RWPE2 (cell line): ENCODE data around the gene FBXO41.
A peak's percentile ranks its signal among the peaks of the same experiment; 100 is the strongest.

Experiments used
- ATAC-seq: fragments of 200-7000 bp; cut with Tn5 transposase; 3 replicates; pipeline ENCODE4 v1.9.1; 2021; ENCODE audit warnings: low read depth
- DNase-seq: peaks from one replicate; pipeline ENCODE4 v3.0.0-alpha.2; 2020; ENCODE audit warnings: low spot score
- H3K27ac ChIP-seq: fragments of 450-650 bp; 2 replicates; pipeline ENCODE4 v1.5.1; 2017; ENCODE audit warnings: mild to moderate bottlenecking; ENCODE audit not compliant: poor library complexity, severe bottlenecking
- H3K27me3 ChIP-seq: fragments of 250-450 bp; sonication (Bioruptor Pico); 2 replicates; pipeline ENCODE4 v1.5.1; 2021; ENCODE audit warnings: mild to moderate bottlenecking, moderate library complexity; ENCODE audit not compliant: insufficient read depth, poor library complexity, severe bottlenecking
- H3K36me3 ChIP-seq: fragments of 250-450 bp; sonication (Bioruptor Pico); 2 replicates; pipeline ENCODE4 v1.5.1; 2020; ENCODE audit warnings: low read depth, mild to moderate bottlenecking, moderate library complexity
- H3K4me1 ChIP-seq: fragments of 250-450 bp; sonication (Bioruptor Pico); 2 replicates; pipeline ENCODE4 v1.5.1; 2021; ENCODE audit warnings: mild to moderate bottlenecking, moderate library complexity; ENCODE audit not compliant: insufficient read depth, poor library complexity, severe bottlenecking
- H3K4me3 ChIP-seq: fragments of 250-450 bp; sonication (Bioruptor Pico); 2 replicates; pipeline ENCODE4 v1.5.1; 2021; ENCODE audit warnings: mild to moderate bottlenecking, moderate library complexity; ENCODE audit not compliant: severe bottlenecking
- H3K9me3 ChIP-seq: fragments of 250-450 bp; sonication (Bioruptor Pico); 2 replicates; pipeline ENCODE4 v1.5.1; 2021; ENCODE audit warnings: mild to moderate bottlenecking, moderate library complexity; ENCODE audit not compliant: severe bottlenecking
- TF ChIP-seq, protein P1 (sequence below): fragments of 450-650 bp; IDR thresholded peaks from one replicate; pipeline ENCODE4 v1.5.1; 2017; ENCODE audit warnings: mild to moderate bottlenecking, moderate library complexity; ENCODE audit not compliant: poor library complexity, severe bottlenecking

Gene FBXO41

DNA sequence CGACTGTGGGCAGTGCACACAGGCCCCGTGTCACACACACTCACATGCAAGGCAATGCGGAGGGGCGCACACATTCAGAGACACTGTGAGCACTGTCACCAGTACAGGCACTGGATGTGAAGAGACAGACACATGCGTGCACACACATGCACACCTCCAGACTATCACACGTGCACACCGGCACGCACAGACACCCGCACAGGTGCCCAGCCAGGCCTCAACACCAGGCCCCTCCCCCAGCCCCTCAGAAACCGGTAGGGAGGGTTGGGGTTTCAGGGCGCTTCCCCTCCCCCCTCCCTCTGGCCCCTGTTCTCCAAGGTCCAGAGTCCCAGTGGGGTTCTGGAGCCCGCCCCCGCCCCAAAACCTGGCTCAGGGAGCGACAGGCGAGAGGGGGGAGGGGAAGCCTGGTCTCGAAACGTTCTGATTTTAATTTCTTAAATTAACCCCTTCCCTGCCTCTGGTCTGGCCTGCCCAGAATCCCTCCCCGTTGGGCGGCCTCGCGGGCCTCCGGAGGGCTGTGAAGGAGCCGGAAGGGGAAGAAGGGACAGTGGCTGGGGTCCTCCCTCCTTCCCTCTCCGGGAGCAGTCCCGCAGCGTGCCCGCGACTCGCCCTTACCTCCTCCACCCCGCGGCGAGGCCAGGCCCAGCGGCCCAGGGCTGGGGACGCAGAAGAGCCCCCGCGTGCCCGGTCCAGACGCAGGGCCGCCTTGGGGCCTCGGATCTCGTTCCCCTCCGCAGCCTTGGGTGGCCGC lies 558 bp downstream of the FBXO41 start:
- Histone ChIP-seq H3K9me3 (no peaks in the 10 kb centered on the region), H3K36me3 (no peaks in the 10 kb centered on the region), H3K4me3 (peak overlapping the region; percentile 82), H3K27me3 (no peaks in the 10 kb centered on the region), H3K4me1 (no peaks in the 10 kb centered on the region), H3K27ac (peak overlapping the region; percentile 12)
- ATAC-seq (peak; percentile 47), DNase-seq (no peak)
- TF ChIP-seq, protein P1, sequence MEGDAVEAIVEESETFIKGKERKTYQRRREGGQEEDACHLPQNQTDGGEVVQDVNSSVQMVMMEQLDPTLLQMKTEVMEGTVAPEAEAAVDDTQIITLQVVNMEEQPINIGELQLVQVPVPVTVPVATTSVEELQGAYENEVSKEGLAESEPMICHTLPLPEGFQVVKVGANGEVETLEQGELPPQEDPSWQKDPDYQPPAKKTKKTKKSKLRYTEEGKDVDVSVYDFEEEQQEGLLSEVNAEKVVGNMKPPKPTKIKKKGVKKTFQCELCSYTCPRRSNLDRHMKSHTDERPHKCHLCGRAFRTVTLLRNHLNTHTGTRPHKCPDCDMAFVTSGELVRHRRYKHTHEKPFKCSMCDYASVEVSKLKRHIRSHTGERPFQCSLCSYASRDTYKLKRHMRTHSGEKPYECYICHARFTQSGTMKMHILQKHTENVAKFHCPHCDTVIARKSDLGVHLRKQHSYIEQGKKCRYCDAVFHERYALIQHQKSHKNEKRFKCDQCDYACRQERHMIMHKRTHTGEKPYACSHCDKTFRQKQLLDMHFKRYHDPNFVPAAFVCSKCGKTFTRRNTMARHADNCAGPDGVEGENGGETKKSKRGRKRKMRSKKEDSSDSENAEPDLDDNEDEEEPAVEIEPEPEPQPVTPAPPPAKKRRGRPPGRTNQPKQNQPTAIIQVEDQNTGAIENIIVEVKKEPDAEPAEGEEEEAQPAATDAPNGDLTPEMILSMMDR: no peak

DNA sequence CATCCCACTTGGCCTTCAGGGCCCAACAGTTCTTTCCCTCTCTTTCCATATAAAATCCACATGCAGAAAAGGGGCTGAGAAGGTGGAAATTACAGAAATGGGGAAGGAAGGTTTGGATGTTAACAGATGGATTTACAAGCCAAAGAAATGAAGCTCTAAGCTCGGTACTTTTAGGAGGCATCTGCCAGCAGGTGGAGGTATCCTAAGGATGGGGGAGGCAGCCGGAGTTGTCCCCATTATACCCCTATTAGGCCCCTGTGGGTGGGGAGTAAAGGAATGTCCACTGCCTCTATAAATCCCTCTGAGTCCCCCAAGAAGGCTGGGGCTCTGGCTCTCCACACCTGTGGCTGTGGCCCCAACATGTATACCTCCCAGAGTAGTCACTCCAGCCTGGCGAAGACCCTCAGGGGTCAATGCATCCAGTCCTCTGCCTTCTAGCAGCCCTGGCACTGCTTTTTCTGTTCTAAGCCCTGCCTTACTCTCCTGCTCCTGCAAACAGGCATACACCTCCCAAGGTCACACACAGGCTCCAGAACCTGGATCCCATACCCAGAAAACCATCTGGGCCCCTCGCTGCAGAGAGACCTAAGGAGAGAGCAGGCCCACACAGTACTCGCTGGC lies 1.2 kb downstream of the FBXO41 start:
- TF ChIP-seq, protein P1: no peak
- DNase-seq: no peak
- no peaks in the 10 kb centered on the region for H3K9me3 ChIP-seq
- no peak overlapping the region for H3K27ac ChIP-seq
- H3K36me3 ChIP-seq: no peaks in the 10 kb centered on the region
- no peaks in the 10 kb centered on the region for H3K4me1 ChIP-seq
- peak overlapping the region; percentile 82 for H3K4me3 ChIP-seq
- no peak; the same call in 2 of the 3 replicates for ATAC-seq
- no peaks in the 10 kb centered on the region for H3K27me3 ChIP-seq

DNA sequence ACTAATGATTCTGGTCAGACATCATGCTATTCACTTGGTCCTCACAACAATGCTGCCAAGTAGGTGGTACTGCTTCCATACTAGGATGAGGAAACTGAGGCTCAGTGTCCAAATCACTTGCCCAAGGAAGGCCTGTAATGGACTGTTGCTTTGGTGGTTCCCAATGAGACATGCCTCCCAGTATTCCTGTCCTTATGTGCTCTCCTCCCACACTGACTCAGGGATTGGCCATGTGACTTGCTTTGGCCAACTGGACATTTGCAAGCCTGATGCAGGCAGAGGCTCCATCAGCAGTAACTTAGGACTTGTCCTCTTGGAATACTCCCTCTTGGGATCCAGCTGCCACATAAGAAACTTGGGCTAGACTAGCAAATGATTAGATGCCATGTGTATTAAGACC lies 3.0 kb downstream of the FBXO41 start:
- H3K27me3 ChIP-seq: no peaks in the 10 kb centered on the region
- no peaks in the 10 kb centered on the region for H3K4me1 ChIP-seq
- TF ChIP-seq, protein P1: no peak
- ATAC-seq (no peak), DNase-seq (no peak)
- no peaks in the 10 kb centered on the region for H3K36me3 ChIP-seq
- no peak overlapping the region for H3K27ac ChIP-seq
- H3K9me3 ChIP-seq: no peaks in the 10 kb centered on the region
- H3K4me3 ChIP-seq: no peak overlapping the region

DNA sequence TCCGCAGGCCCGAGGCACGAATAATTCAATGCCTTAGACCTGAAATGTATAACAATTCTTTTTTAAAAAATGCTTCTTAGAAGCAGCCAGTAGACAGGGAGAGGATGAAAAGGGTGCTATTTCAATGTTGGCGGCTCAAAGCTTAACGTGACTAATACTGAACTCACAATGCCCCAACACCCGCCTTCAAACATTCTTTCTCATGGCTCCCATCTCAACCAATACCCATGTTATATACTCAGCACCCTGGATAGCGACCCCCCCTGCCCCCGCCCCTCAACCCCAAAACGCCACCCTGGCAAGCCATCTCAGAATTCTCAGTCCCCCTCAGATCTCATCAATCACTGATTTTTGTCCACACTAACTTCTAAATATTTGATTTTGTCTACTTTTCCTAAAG lies 4.4 kb downstream of the FBXO41 start:
- no peaks in the 10 kb centered on the region for H3K4me1 ChIP-seq
- no peak overlapping the region for H3K27ac ChIP-seq
- no peaks in the 10 kb centered on the region for H3K9me3 ChIP-seq
- H3K36me3 ChIP-seq: no peaks in the 10 kb centered on the region
- no peak for DNase-seq
- ATAC-seq: no peak
- H3K4me3 ChIP-seq: no peak overlapping the region
- TF ChIP-seq, protein P1: no peak
- H3K27me3 ChIP-seq: no peaks in the 10 kb centered on the region

GRCh38 chr2:73272270-73272669 lies 12.0 kb downstream of the FBXO41 start:
- no peaks in the 10 kb centered on the region for H3K27me3 ChIP-seq

More at GRCh38 chr2:73272270-73272669, 12.0 kb downstream of the FBXO41 start:
- ATAC-seq: no peak
- no peaks in the 10 kb centered on the region for H3K36me3 ChIP-seq
- TF ChIP-seq, protein P1: no peak
- H3K4me3 ChIP-seq: no peak overlapping the region
- peaks cover 5% of the 10 kb centered on the region for H3K4me1 ChIP-seq
- DNase-seq: no peak
- H3K27ac ChIP-seq: no peak overlapping the region
- H3K9me3 ChIP-seq: no peaks in the 10 kb centered on the region
